ENCODE results near the gene ARMC9. TPM values are rescaled to one million over a fixed set of nuclear protein-coding genes. Genes with fewer than 3 reads are reported as not detected.

ARMC9 gene
- total RNA-seq, 1 donor from 2014 or later, result 9.0 TPM

DNA sequence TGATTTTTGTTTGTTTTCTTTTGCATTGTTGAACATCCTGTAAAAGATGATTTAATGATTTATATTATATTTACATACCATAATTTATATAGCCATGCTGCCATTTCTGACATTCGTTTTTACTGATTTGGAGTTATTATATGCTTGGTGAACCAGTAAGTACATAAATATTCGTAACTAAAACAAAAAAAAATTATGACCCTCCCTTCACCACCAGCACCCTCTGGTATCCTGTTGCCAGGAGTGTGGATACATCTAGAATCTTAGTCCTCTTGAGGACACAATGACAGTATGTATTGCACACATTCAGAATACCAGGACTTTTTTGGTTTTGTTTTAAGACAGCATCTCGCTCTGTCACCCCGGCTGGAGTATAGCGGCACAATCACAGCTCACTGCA lies 153.2 kb downstream of the ARMC9 start:
- ATAC-seq (ENCODE audit: low read depth) (no peak), DNase-seq (no peak)
- Mint-ChIP-seq H3K27me3 (no peaks in the 10 kb centered on the region), H3K4me3 (no peak overlapping the region), H3K4me1 (no peaks in the 10 kb centered on the region), H3K36me3 (ENCODE audit: low read depth) (no peaks in the 10 kb centered on the region), H3K27ac (no peak overlapping the region), H3K9me3 (no peaks in the 10 kb centered on the region)
- CTCF ChIA-PET, result no interaction called here
- intact Hi-C loops (cut with micrococcal nuclease), result no loop called here
- TF ChIP-seq, protein P1, sequence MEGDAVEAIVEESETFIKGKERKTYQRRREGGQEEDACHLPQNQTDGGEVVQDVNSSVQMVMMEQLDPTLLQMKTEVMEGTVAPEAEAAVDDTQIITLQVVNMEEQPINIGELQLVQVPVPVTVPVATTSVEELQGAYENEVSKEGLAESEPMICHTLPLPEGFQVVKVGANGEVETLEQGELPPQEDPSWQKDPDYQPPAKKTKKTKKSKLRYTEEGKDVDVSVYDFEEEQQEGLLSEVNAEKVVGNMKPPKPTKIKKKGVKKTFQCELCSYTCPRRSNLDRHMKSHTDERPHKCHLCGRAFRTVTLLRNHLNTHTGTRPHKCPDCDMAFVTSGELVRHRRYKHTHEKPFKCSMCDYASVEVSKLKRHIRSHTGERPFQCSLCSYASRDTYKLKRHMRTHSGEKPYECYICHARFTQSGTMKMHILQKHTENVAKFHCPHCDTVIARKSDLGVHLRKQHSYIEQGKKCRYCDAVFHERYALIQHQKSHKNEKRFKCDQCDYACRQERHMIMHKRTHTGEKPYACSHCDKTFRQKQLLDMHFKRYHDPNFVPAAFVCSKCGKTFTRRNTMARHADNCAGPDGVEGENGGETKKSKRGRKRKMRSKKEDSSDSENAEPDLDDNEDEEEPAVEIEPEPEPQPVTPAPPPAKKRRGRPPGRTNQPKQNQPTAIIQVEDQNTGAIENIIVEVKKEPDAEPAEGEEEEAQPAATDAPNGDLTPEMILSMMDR (IDR thresholded peaks at IDR 0.05), result no peak
- POLR2A ChIA-PET, result no interaction called here

DNA sequence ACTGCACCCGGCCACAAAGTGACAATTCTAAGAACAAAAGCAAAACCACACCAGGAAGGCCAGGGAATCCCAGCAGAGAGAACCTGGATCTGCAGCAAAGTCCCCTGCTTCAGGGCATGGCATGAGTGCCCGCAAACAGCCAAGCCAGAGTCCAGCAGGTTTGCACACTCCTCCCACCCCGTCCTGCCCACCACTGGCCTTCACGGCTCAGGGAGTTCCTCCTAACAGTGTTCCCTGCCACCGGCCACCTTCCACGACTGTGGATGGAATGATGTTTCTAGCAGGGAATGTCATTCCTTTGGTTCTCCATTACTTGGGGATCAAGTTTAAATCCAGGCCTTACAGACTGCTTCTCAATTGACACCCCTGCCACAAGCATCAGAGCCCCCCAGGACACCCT lies 155.0 kb downstream of the ARMC9 start:
- intact Hi-C loops (cut with micrococcal nuclease), result no loop called here
- no peaks in the 10 kb centered on the region for H3K4me1 Mint-ChIP-seq
- ATAC-seq (ENCODE audit: low read depth) (no peak), DNase-seq (no peak)
- H3K27me3 Mint-ChIP-seq, result no peaks in the 10 kb centered on the region
- no peak overlapping the region for H3K4me3 Mint-ChIP-seq
- no peaks in the 10 kb centered on the region for H3K36me3 Mint-ChIP-seq (ENCODE audit: low read depth)
- TF ChIP-seq, protein P1 (IDR thresholded peaks at IDR 0.05), result no peak
- H3K9me3 Mint-ChIP-seq, result no peaks in the 10 kb centered on the region
- ChIA-PET CTCF (no interaction called here), POLR2A (no interaction called here)
- no peak overlapping the region for H3K27ac Mint-ChIP-seq

DNA sequence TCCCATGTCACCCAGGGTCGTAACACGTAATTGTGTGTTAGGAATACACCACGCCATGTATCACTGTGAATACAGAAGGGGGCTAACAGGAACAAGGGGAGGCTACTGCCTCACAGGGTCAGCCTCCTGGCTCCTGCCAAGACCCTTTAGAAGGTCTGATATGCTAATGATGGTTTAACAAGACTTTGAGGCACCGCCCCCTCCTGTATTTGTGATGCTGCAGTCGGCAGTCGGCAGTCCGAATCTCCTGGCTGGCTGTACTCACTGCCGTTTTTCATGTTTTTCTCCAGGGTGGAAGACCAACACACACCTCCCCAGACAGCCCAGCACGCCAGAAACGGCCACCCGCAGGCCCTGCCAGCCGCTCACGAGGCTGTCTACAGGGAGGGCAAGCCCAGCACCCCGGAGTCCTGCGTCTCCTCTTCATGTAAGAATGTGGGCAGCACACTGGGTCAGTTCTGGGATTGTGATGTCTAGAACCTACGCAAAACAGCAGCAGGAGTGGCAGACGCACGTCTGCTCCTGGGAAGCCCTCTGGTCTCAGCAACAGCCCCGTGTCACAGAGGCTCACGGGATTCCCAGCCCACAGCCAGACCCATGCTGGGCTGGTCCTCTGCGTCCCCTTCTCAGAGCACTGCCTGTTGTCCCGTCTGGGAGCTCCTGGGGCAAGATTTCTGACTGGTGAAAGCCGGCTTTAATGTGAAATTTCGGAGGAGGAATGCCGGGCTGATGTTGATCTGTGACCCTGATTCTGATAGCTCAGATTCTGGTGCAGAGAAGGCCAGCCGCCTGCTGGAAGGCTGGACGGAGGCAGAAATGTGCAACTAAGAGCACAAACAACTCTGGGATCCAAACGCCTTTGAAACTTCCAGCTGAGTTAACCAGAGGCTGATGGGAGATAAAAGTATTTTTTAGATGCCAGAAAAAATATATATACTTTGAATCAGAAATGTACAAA lies 157.4 kb downstream of the ARMC9 start:
- POLR2A ChIA-PET, result no interaction called here
- Mint-ChIP-seq H3K9me3 (no peaks in the 10 kb centered on the region), H3K36me3 (ENCODE audit: low read depth) (no peaks in the 10 kb centered on the region), H3K27ac (no peak overlapping the region), H3K27me3 (no peaks in the 10 kb centered on the region), H3K4me1 (no peaks in the 10 kb centered on the region), H3K4me3 (no peak overlapping the region)
- CTCF ChIA-PET, result no interaction called here
- TF ChIP-seq, protein P1 (IDR thresholded peaks at IDR 0.05), result no peak
- ATAC-seq (ENCODE audit: low read depth) (no peak), DNase-seq (no peak)
- intact Hi-C loops (cut with micrococcal nuclease), result no loop called here

DNA sequence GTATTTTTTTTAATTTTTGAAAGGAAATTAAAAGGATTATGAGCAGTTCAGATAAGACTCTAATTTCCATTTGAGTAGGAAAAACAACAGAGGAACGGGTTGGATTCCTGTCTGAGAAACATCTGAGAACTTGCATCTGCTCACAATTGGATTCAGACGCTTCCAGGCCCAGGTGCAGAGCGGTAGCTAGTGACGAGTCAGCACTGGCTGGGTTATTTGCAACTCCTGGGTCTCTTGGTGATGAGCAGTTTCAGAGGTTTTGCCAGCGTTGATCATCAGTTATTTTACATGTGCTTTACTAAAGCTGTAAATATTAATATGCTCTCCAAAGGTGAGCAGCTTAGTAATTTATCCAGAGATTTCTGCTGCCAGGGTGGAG lies 158.0 kb downstream of the ARMC9 start:
- H3K27ac Mint-ChIP-seq, result no peak overlapping the region
- ATAC-seq (ENCODE audit: low read depth) (no peak), DNase-seq (no peak)
- TF ChIP-seq, protein P1 (IDR thresholded peaks at IDR 0.05), result no peak
- intact Hi-C loops (cut with micrococcal nuclease), result no loop called here
- no peaks in the 10 kb centered on the region for H3K36me3 Mint-ChIP-seq (ENCODE audit: low read depth)
- no peaks in the 10 kb centered on the region for H3K27me3 Mint-ChIP-seq
- peaks cover 4% of the 10 kb centered on the region for H3K4me1 Mint-ChIP-seq
- POLR2A ChIA-PET, result no interaction called here
- no peaks in the 10 kb centered on the region for H3K9me3 Mint-ChIP-seq
- no peak overlapping the region for H3K4me3 Mint-ChIP-seq
- CTCF ChIA-PET, result no interaction called here

DNA sequence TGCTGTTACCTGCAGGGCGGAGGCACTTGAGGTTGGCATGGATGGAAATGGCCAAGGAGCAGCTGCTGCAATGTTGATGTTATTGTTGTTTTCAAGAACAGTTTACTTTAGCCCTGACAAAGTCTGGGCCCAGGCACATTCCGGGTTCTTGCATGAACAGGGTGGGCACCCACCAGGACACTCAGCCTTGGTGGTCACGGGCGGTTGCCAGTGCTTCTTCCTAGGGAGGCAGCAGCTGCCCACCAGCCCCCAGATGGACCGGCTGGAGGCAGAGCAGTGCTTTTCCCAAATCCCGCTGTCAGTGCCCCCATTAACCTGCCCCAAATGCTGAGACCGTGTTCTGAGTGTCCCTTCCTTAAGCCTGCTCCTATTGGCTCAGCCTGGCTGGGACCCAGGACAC lies 158.6 kb downstream of the ARMC9 start:
- Mint-ChIP-seq H3K4me3 (no peak overlapping the region), H3K4me1 (peaks cover 10% of the 10 kb centered on the region), H3K27me3 (no peaks in the 10 kb centered on the region), H3K27ac (no peak overlapping the region), H3K36me3 (ENCODE audit: low read depth) (no peaks in the 10 kb centered on the region), H3K9me3 (no peaks in the 10 kb centered on the region)
- CTCF ChIA-PET, result no interaction called here
- POLR2A ChIA-PET, result no interaction called here
- intact Hi-C loops (cut with micrococcal nuclease), result no loop called here
- TF ChIP-seq, protein P1 (IDR thresholded peaks at IDR 0.05), result no peak
- ATAC-seq (ENCODE audit: low read depth) (no peak), DNase-seq (no peak)
